DND-41 (cell line): ENCODE data around the gene TMEM178B.

ENCODE experiments used
- ATAC-seq: fragments of 200-7000 bp; cut with Tn5 transposase; 3 replicates; pipeline ENCODE4 v1.9.1; 2021; ENCODE audit warnings: low read depth; ENCODE audit not compliant: insufficient read depth
- DNase-seq: peaks from one replicate; pipeline ENCODE4 v3.0.0-alpha.2; 2020
- H2AFZ ChIP-seq: 2 replicates; pipeline ENCODE4 v1.6.0; 2012; ENCODE audit warnings: low read depth, low read length
- H3K27ac ChIP-seq: 2 replicates; pipeline ENCODE4 v1.5.1; 2012; ENCODE audit warnings: low read length, inconsistent platforms
- H3K27me3 ChIP-seq: fragments of 200-600 bp; sonication (generic); 2 replicates; pipeline ENCODE4 v1.6.0; 2012; ENCODE audit warnings: low read length, mild to moderate bottlenecking, inconsistent platforms; ENCODE audit not compliant: insufficient read depth, poor library complexity
- H3K36me3 ChIP-seq: 2 replicates; pipeline ENCODE4 v1.5.1; 2012; ENCODE audit warnings: low read length, inconsistent platforms; ENCODE audit not compliant: insufficient read depth
- H3K4me1 ChIP-seq: 2 replicates; pipeline ENCODE4 v1.5.1; 2012; ENCODE audit warnings: mild to moderate bottlenecking, low read length; ENCODE audit not compliant: insufficient read depth
- H3K4me2 ChIP-seq: 2 replicates; pipeline ENCODE4 v1.6.0; 2012; ENCODE audit warnings: mild to moderate bottlenecking, moderate library complexity, low read length, inconsistent platforms; ENCODE audit not compliant: insufficient read depth
- H3K4me3 ChIP-seq, 2 experiments: fragments of 200-600 bp in 1 of 2; shearing (Covaris generic) in 1 of 2; 2 replicates each; pipeline ENCODE4 v1.5.1; 2012 to 2016; ENCODE audit warnings: inconsistent platforms in 2 of 2, low read length in 2 of 2, mild to moderate bottlenecking in 2 of 2, low read depth in 1 of 2, moderate library complexity in 1 of 2
- H3K79me2 ChIP-seq: 2 replicates; pipeline ENCODE4 v1.6.0; 2012; ENCODE audit warnings: low read length, inconsistent platforms; ENCODE audit not compliant: insufficient read depth
- H3K9ac ChIP-seq: 2 replicates; pipeline ENCODE4 v1.6.0; 2012; ENCODE audit warnings: low read depth, mild to moderate bottlenecking, inconsistent platforms, low read length, moderate library complexity
- H3K9me3 ChIP-seq: 2 replicates; pipeline ENCODE4 v1.5.1; 2012; ENCODE audit warnings: low read length, moderate library complexity, mild to moderate bottlenecking, inconsistent platforms; ENCODE audit not compliant: insufficient read depth, severe bottlenecking
- H4K20me1 ChIP-seq: 2 replicates; pipeline ENCODE4 v1.6.0; 2012; ENCODE audit warnings: low read length; ENCODE audit not compliant: insufficient read depth
- CTCF ChIP-seq: IDR thresholded peaks from 2 replicates; pipeline ENCODE4 v1.5.1; 2012; ENCODE audit warnings: borderline replicate concordance, low read length, moderate library complexity, mild to moderate bottlenecking; ENCODE audit not compliant: poor library complexity, severe bottlenecking; ENCODE audit errors: extremely low read depth
- EZH2 ChIP-seq: IDR thresholded peaks from 3 replicates; pipeline ENCODE4 v1.6.1; 2012; ENCODE audit warnings: borderline replicate concordance, low read depth, mild to moderate bottlenecking, moderate library complexity, low read length, inconsistent platforms; ENCODE audit not compliant: severe bottlenecking

The TMEM178B gene

DNA sequence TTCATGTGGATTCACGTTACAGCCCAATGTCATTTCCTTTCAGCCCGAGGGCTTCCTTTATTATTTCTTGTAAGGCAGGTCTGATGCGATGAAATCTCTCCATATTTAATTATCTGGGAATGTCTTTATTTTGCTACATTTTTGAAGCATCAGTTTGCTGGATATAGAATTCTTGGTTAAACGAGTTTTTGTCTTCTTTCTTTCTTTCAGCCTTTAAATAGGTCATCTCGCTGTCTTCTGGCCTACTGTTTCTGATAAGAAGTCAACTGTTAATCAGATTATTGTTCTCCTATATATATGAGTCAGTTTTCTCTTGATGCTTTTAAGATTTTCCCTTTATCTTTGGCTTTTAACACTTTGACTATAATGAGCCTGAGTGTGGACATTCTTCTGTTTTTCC is 184.7 kb downstream of the TMEM178B start:
- H3K4me1 ChIP-seq = no peaks in the 10 kb centered on the region
- H3K27me3 ChIP-seq = no peaks in the 10 kb centered on the region
- H3K9me3 ChIP-seq = no peaks in the 10 kb centered on the region
- ATAC-seq (no peak), DNase-seq (no peak)
- no peaks in the 10 kb centered on the region for H4K20me1 ChIP-seq
- no peak overlapping the region for H3K27ac ChIP-seq
- no peak overlapping the region for H2AFZ ChIP-seq
- H3K79me2 ChIP-seq = no peaks in the 10 kb centered on the region
- H3K4me2 ChIP-seq = no peak overlapping the region
- no peak overlapping the region for H3K4me3 ChIP-seq
- TF ChIP-seq EZH2 = no peak
- no peak for TF ChIP-seq CTCF
- no peaks in the 10 kb centered on the region for H3K36me3 ChIP-seq
- no peak overlapping the region for H3K9ac ChIP-seq

DNA sequence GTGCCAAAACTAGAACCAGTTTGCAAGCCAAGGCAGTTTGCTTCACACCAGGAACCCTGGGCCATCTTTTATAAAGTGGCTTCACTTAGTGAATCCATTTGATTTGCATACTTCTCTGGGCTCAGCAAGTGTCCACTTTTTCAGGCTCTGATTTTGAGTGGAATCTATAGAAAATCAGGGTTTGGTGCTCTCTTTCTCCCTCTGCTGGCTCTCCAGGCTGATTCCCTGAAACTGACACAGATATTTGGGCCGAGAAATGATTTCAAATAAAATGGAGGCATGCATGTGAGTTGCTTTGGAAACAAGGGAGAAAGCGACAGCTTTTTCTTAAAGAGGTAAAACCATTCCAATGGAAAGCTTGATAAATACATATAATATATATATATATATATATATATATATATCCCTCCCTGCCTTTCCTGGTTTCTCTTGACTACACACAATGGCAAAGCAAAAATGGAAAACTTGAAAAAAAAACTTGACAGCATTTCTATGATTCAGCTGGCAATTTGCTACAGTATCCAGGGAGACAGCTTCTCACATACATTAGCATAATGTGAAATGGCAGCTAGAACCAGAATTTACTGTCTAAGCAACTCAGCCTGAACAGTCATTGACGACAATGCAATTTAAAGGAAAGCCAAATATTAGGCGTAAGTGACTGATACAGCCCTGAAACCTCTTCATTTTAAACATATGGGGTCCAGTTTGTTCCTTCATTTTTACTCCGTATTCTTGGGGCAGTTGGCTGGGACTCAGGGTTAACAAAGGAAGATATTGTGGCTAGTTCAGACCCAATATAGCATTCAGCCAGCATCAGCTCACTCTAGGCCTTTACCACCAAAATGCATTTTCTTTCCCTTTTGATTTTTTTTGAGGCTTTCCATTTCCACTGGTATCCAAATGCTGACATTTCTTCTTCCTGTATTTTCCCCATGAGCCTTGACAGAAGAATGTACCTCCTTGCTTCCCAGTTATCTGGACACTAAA is 188.5 kb downstream of the TMEM178B start:
- H3K9me3 ChIP-seq = no peaks in the 10 kb centered on the region
- no peaks in the 10 kb centered on the region for H4K20me1 ChIP-seq
- H3K9ac ChIP-seq = no peak overlapping the region
- H3K79me2 ChIP-seq = no peaks in the 10 kb centered on the region
- H3K27ac ChIP-seq = no peak overlapping the region
- H3K4me3 ChIP-seq = no peak overlapping the region
- no peaks in the 10 kb centered on the region for H3K4me1 ChIP-seq
- ATAC-seq (no peak), DNase-seq (no peak)
- no peak for TF ChIP-seq CTCF
- no peak overlapping the region for H2AFZ ChIP-seq
- H3K4me2 ChIP-seq = no peak overlapping the region
- H3K36me3 ChIP-seq = no peaks in the 10 kb centered on the region
- H3K27me3 ChIP-seq = no peaks in the 10 kb centered on the region

- Histone ChIP-seq H3K4me3 (no peak overlapping the region), H2AFZ (no peak overlapping the region), H3K9me3 (no peaks in the 10 kb centered on the region), H3K36me3 (no peaks in the 10 kb centered on the region), H3K4me1 (no peaks in the 10 kb centered on the region), H4K20me1 (no peaks in the 10 kb centered on the region), H3K27ac (no peak overlapping the region), H3K9ac (no peak overlapping the region), H3K4me2 (no peak overlapping the region), H3K79me2 (no peaks in the 10 kb centered on the region), H3K27me3 (no peaks in the 10 kb centered on the region)
- no peak for TF ChIP-seq CTCF
- no peak for TF ChIP-seq EZH2
- ATAC-seq (no peak), DNase-seq (no peak)
Observed at GRCh38 chr7:141263508-141263907, 189.6 kb downstream of the TMEM178B start.
